Lower leg skin (tissue), 4 donors: ENCODE measurements around the gene SNTG2. TPM values are rescaled to one million over a fixed set of nuclear protein-coding genes. Genes with fewer than 3 reads are reported as not detected.

Experiments used
- DNase-seq, 2 donors: peaks; one replicate each; pipeline ENCODE4 v3.0.0-alpha.2; 2019; ENCODE audit warnings: low spot score in 2 of 2
- H3K4me3 ChIP-seq: fragments of 200-600 bp; sonication (generic); 2 replicates; pipeline ENCODE4 v1.5.1; 2017; ENCODE audit warnings: mild to moderate bottlenecking, low read depth; ENCODE audit not compliant: poor library complexity, severe bottlenecking
- CTCF ChIP-seq, 3 donors: fragments of 450-650 bp; IDR thresholded peaks; one replicate each; pipeline ENCODE4 v1.5.1; 2016; ENCODE audit warnings: antibody characterized with exemption in 3 of 3, mild to moderate bottlenecking in 3 of 3, moderate library complexity in 2 of 3
- POLR2A ChIP-seq, 2 donors: fragments of 450-650 bp; IDR thresholded peaks; one replicate each; pipeline ENCODE4 v1.6.1; 2016 to 2017; ENCODE audit warnings: antibody characterized with exemption in 2 of 2, mild to moderate bottlenecking in 1 of 2, moderate library complexity in 1 of 2
- WGBS, 2 donors: methylation state at CpG; one replicate each; pipeline ENCODE4 v1.1.5; 2018; 5-methylcytosine and 5-hydroxymethylcytosine counted together
- intact Hi-C: fragments of 100-400 bp; cut with DNase I; formaldehyde crosslinking; loops from one replicate; pipeline ENCODE4 v1.15.0; 2023; ENCODE audit warnings: low total_unique reads
- total RNA-seq, 4 donors: library from RNA; depleted of rRNA; stranded (reverse); fragments of >200 nt; gene quantifications; one replicate each; pipeline ENCODE4 v1.1.0, GENCODE V29; 2016

SNTG2 gene
- total RNA-seq, 4 donors from 2014 or later = 1.4 to 15.3 (median 6.3) TPM

- no peak for TF ChIP-seq CTCF (IDR thresholded peaks at IDR 0.05)
- TF ChIP-seq POLR2A (IDR thresholded peaks at IDR 0.05) = no peak
- no peak for DNase-seq
- 69 to 71% methylated on average over 7 of the region's 7 CpGs for WGBS, 2 donors
- intact Hi-C loops = no loop called here
- no peak overlapping the region for H3K4me3 ChIP-seq
These were observed 190.4 kb downstream of the SNTG2 start for GRCh38 chr2:1141079-1141478.

- intact Hi-C loops = no loop called here
- DNase-seq = no peak
- WGBS, 2 donors = 60 to 91% methylated on average over 1 of the region's 1 CpG
- H3K4me3 ChIP-seq = no peak overlapping the region
- TF ChIP-seq POLR2A (IDR thresholded peaks at IDR 0.05) = no peak
- no peak for TF ChIP-seq CTCF (IDR thresholded peaks at IDR 0.05)
These were observed 192.5 kb downstream of the SNTG2 start for GRCh38 chr2:1143129-1143528.

GRCh38 chr2:1147873-1148612 lies 197.4 kb downstream of the SNTG2 start:
- no peak for TF ChIP-seq CTCF (IDR thresholded peaks at IDR 0.05)
- no peak for TF ChIP-seq POLR2A (IDR thresholded peaks at IDR 0.05)
- WGBS, 2 donors = 43 to 56% methylated on average over 5 of the region's 5 CpGs

GRCh38 chr2:1150724-1151511 lies 200.3 kb downstream of the SNTG2 start:
- H3K4me3 ChIP-seq = no peak overlapping the region
- WGBS, 2 donors = 64 to 71% methylated on average over 13 of the region's 13 CpGs
- TF ChIP-seq CTCF (IDR thresholded peaks at IDR 0.05) = no peak
- TF ChIP-seq POLR2A (IDR thresholded peaks at IDR 0.05) = no peak
- DNase-seq = no peak
- intact Hi-C loops = no loop called here

More at GRCh38 chr2:1147873-1148612, 197.4 kb downstream of the SNTG2 start:
- DNase-seq = no peak
- intact Hi-C loops = no loop called here
- no peak overlapping the region for H3K4me3 ChIP-seq

GRCh38 chr2:1152375-1152774 lies 201.7 kb downstream of the SNTG2 start:
- DNase-seq = no peak
- no peak overlapping the region for H3K4me3 ChIP-seq
- intact Hi-C loops = no loop called here
- WGBS, 2 donors = 82 to 89% methylated on average over 7 of the region's 7 CpGs
- TF ChIP-seq POLR2A (IDR thresholded peaks at IDR 0.05) (no peak), CTCF (IDR thresholded peaks at IDR 0.05) (no peak)
